CD14-positive monocyte (primary cell): ENCODE results near the gene MBD3. TPM values are rescaled to one million over a fixed set of nuclear protein-coding genes. Genes with fewer than 3 reads are reported as not detected.

Experiments
- DNase-seq, 3 donors: peaks; one replicate each; pipeline ENCODE4 v3.0.0-alpha.2; 2011 to 2022
- H2AFZ ChIP-seq: 2 replicates; pipeline ENCODE4 v1.6.0; 2012; ENCODE audit warnings: mild to moderate bottlenecking, low read depth, low read length, inconsistent platforms; ENCODE audit not compliant: insufficient read depth, poor library complexity, severe bottlenecking
- H3K27ac ChIP-seq, 2 donors: 1 replicate in 1 of 2; 2 replicates in 1 of 2; pipeline ENCODE4 v1.5.1; 2012 to 2013; ENCODE audit warnings: low read length in 2 of 2, control low read depth in 1 of 2, inconsistent platforms in 1 of 2, low read depth in 1 of 2, mild to moderate bottlenecking in 1 of 2
- H3K27me3 ChIP-seq, 2 donors: one replicate each; pipeline versions ENCODE4 v1.6.0 to v1.6.1; 2011 to 2013; ENCODE audit warnings: low read length in 2 of 2; ENCODE audit not compliant: control insufficient read depth in 2 of 2, insufficient read depth in 2 of 2
- H3K36me3 ChIP-seq, 2 donors: replicated peaks in 1 of 2; 1 replicate in 1 of 2; 2 replicates in 1 of 2; pipeline versions ENCODE4 v1.5.1 to v1.6.1; 2012 to 2013; ENCODE audit warnings: low read length in 2 of 2, control low read depth in 1 of 2, inconsistent platforms in 1 of 2, mild to moderate bottlenecking in 1 of 2; ENCODE audit not compliant: insufficient read depth in 2 of 2, control insufficient read depth in 1 of 2
- H3K4me1 ChIP-seq, 2 donors: 1 replicate in 1 of 2; 2 replicates in 1 of 2; pipeline versions ENCODE4 v1.5.1 to v1.6.1; 2012 to 2013; ENCODE audit warnings: low read length in 2 of 2, control low read depth in 1 of 2, inconsistent platforms in 1 of 2, mild to moderate bottlenecking in 1 of 2, moderate library complexity in 1 of 2; ENCODE audit not compliant: insufficient read depth in 2 of 2, control insufficient read depth in 1 of 2
- H3K4me2 ChIP-seq: replicated peaks from 2 replicates; pipeline ENCODE3; 2012; ENCODE audit warnings: low read length, moderate library complexity, mild to moderate bottlenecking; ENCODE audit not compliant: poor library complexity, severe bottlenecking; ENCODE audit errors: extremely low read depth
- H3K4me3 ChIP-seq, 3 experiments: fragments of 200-600 bp in 1 of 3; sonication (generic) in 1 of 3; replicated peaks in 1 of 3; 1 replicate in 2 of 3; 2 replicates in 1 of 3; pipeline ENCODE4 v1.5.1; 2011 to 2013; ENCODE audit warnings: low read length in 3 of 3, mild to moderate bottlenecking in 3 of 3, control low read depth in 2 of 3, low read depth in 2 of 3, inconsistent platforms in 1 of 3, moderate library complexity in 1 of 3
- H3K79me2 ChIP-seq: 2 replicates; pipeline ENCODE4 v1.6.0; 2012; ENCODE audit warnings: mild to moderate bottlenecking, control low read depth, inconsistent platforms, low read length, moderate library complexity; ENCODE audit not compliant: insufficient read depth
- H3K9ac ChIP-seq: 2 replicates; pipeline ENCODE4 v1.6.0; 2017; ENCODE audit warnings: low read length, mild to moderate bottlenecking; ENCODE audit not compliant: insufficient read depth, poor library complexity, severe bottlenecking
- H3K9me3 ChIP-seq, 2 donors: replicated peaks in 1 of 2; 1 replicate in 1 of 2; 2 replicates in 1 of 2; pipeline versions ENCODE4 v1.5.1 to v1.6.1; 2012 to 2013; ENCODE audit warnings: low read length in 2 of 2, control low read depth in 1 of 2; ENCODE audit not compliant: control insufficient read depth in 1 of 2, insufficient read depth in 1 of 2
- H4K20me1 ChIP-seq: 2 replicates; pipeline ENCODE4 v1.6.0; 2012; ENCODE audit warnings: mild to moderate bottlenecking, low read length, control low read depth, moderate library complexity; ENCODE audit not compliant: insufficient read depth
- H3K27ac Mint-ChIP-seq, 7 donors: one replicate each; pipeline ENCODE4 v1.8.0; 2020; ENCODE audit warnings: mild to moderate bottlenecking in 7 of 7, mixed read lengths in 7 of 7, moderate library complexity in 6 of 7, inconsistent platforms in 2 of 7
- H3K27me3 Mint-ChIP-seq, 3 donors: one replicate each; pipeline ENCODE4 v1.8.0; 2021 to 2022; ENCODE audit warnings: low read depth in 3 of 3, mild to moderate bottlenecking in 3 of 3, mixed read lengths in 3 of 3, moderate library complexity in 3 of 3, inconsistent platforms in 1 of 3
- H3K36me3 Mint-ChIP-seq, 2 donors: one replicate each; pipeline ENCODE4 v1.8.0; 2020; ENCODE audit warnings: mixed read lengths in 2 of 2, inconsistent platforms in 1 of 2, mild to moderate bottlenecking in 1 of 2
- H3K4me1 Mint-ChIP-seq: one replicate; pipeline ENCODE4 v1.8.0; 2020; ENCODE audit warnings: mild to moderate bottlenecking, mixed read lengths
- H3K4me3 Mint-ChIP-seq, 2 donors: one replicate each; pipeline ENCODE4 v1.8.0; 2020; ENCODE audit warnings: mild to moderate bottlenecking in 2 of 2, mixed read lengths in 2 of 2, moderate library complexity in 1 of 2
- H3K9me3 Mint-ChIP-seq, 7 donors: one replicate each; pipeline ENCODE4 v1.8.0; 2020 to 2022; ENCODE audit warnings: mixed read lengths in 7 of 7, mild to moderate bottlenecking in 6 of 7, moderate library complexity in 6 of 7, inconsistent platforms in 2 of 7
- CTCF ChIP-seq: fragments of 200-600 bp; IDR thresholded peaks from one replicate; pipeline ENCODE4 v1.8.0; 2022; ENCODE audit warnings: antibody characterized with exemption, mild to moderate bottlenecking
- WGBS: methylation state at CpG from one replicate; pipeline ENCODE4 v1.1.5; 2013; ENCODE audit warnings: missing lambda C conversion rate; ENCODE audit not compliant: insufficient coverage; 5-methylcytosine and 5-hydroxymethylcytosine counted together
- intact Hi-C, 2 donors: fragments of 100-400 bp; cut with micrococcal nuclease; formaldehyde crosslinking; loops; one replicate each; pipeline versions ENCODE4 v1.15.0 to v1.15.1; 2023
- polyA plus RNA-seq, 3 donors: library from polyadenylated mRNA; depleted of rRNA in 1 of 3; unstranded in 2 of 3; stranded (reverse) in 1 of 3; fragments of 300-500 nt in 2 of 3; fragments of >200 nt in 1 of 3; fragmentation: Illumina TruSeq in 2 of 3; gene quantifications; 1 replicate in 2 of 3; 2 replicates in 1 of 3; pipeline ENCODE4 v1.2.3, GENCODE V29; 2012 to 2021

Gene MBD3
- polyA plus RNA-seq, 3 donors, result 2.6 to 35.3 (median 4.9) TPM

- no peak overlapping the region for H3K27ac Mint-ChIP-seq
- DNase-seq, result no peak
- Histone ChIP-seq H3K9ac (no peak overlapping the region), H3K27me3 (no peaks in the 10 kb centered on the region), H3K9me3 (no peaks in the 10 kb centered on the region), H3K4me3 (no peak overlapping the region), H4K20me1 (no peaks in the 10 kb centered on the region), H3K4me2 (no peak overlapping the region), H2AFZ (no peak overlapping the region), H3K4me1 (no peaks in the 10 kb centered on the region), H3K36me3 (peaks cover 57 to 61% of the 10 kb centered on the region in 2 donors), H3K27ac (no peak overlapping the region), H3K79me2 (no peaks in the 10 kb centered on the region)
- intact Hi-C loops, result no loop called here
- H3K27me3 Mint-ChIP-seq, result peaks cover 0 to 2% (median 0%) of the 10 kb centered on the region in 3 donors
- peaks cover 41 to 60% of the 10 kb centered on the region in 2 donors for H3K36me3 Mint-ChIP-seq
- no peak for TF ChIP-seq CTCF
- peaks cover 0 to 5% (median 0%) of the 10 kb centered on the region in 7 donors for H3K9me3 Mint-ChIP-seq
- no peak overlapping the region for H3K4me3 Mint-ChIP-seq
- WGBS, result 93% methylated on average over 44 of the region's 49 CpGs
- no peaks in the 10 kb centered on the region for H3K4me1 Mint-ChIP-seq
Measured at GRCh38 chr19:1577929-1578618, 14.6 kb downstream of the MBD3 start.

GRCh38 chr19:1577090-1577928, 15.4 kb downstream of the MBD3 start:
- Mint-ChIP-seq H3K9me3 (peaks cover 0 to 5% (median 0%) of the 10 kb centered on the region in 7 donors), H3K4me3 (no peak overlapping the region), H3K4me1 (no peaks in the 10 kb centered on the region), H3K36me3 (peaks cover 38 to 53% of the 10 kb centered on the region in 2 donors), H3K27ac (peak overlapping the region in 1 of 7 donors; percentile 12), H3K27me3 (peaks cover 1 to 2% (median 2%) of the 10 kb centered on the region in 3 donors)
- no peak overlapping the region for H3K27ac ChIP-seq
- no peaks in the 10 kb centered on the region for H3K4me1 ChIP-seq
- no peaks in the 10 kb centered on the region for H3K79me2 ChIP-seq
- TF ChIP-seq CTCF, result no peak
- no peak overlapping the region for H3K9ac ChIP-seq
- H2AFZ ChIP-seq, result no peak overlapping the region
- H4K20me1 ChIP-seq, result no peaks in the 10 kb centered on the region
- 93% methylated on average over 40 of the region's 41 CpGs for WGBS
- no peaks in the 10 kb centered on the region for H3K27me3 ChIP-seq
- no peaks in the 10 kb centered on the region for H3K9me3 ChIP-seq
- no peak overlapping the region for H3K4me2 ChIP-seq
- intact Hi-C loops, result no loop called here
- H3K4me3 ChIP-seq, result no peak overlapping the region
- no peak for DNase-seq
- peaks cover 51 to 53% of the 10 kb centered on the region in 2 donors for H3K36me3 ChIP-seq
